A549 (cell line): ENCODE measurements around the gene GDF2. TPM values are rescaled to one million over a fixed set of nuclear protein-coding genes. Genes with fewer than 3 reads are reported as not detected.

ENCODE experiments used
- ATAC-seq, 2 experiments: fragments of 200-7000 bp in 1 of 2; fragments of >200 bp in 1 of 2; cut with Nextera tagmentation in 1 of 2; cut with Tn5 transposase in 1 of 2; 3 replicates each; pipeline versions ENCODE4 v1.8.0 to v1.9.1; 2018 to 2020; ENCODE audit warnings: mild to moderate bottlenecking in 1 of 2, moderate library complexity in 1 of 2
- CTCF ChIA-PET: fragments of 300-600 bp; sonication (Branson Sonifier 250); formaldehyde crosslinking; extraction: SDS; loops from one replicate; lab custom pipeline; 2021; ENCODE audit warnings: antibody characterized with exemption, inconsistent platforms; lab: Yijun Ruan, JAX
- POLR2A ChIA-PET: fragments of 350-600 bp; formaldehyde crosslinking; extraction: SDS; loops from one replicate; lab custom pipeline; 2021; ENCODE audit warnings: antibody characterized with exemption, inconsistent platforms; lab: Yijun Ruan, JAX
- DNase-seq, 2 experiments: peaks; one replicate each; pipeline versions ENCODE4 v3.0.0 to v3.0.0-alpha.2; 2011 to 2016; ENCODE audit warnings: low read depth in 1 of 2, low spot score in 1 of 2
- FAIRE-seq: peaks from 2 replicates; lab custom pipeline; 2011; peaks lifted over from hg19 to GRCh38; lab: Jason Lieb, UNC
- H3K27ac ChIP-seq, 2 experiments: fragments of >200 bp; sonication (Bioruptor Twin); formaldehyde crosslinking; 3 replicates each; pipeline ENCODE4 v1.5.1; 2016 to 2017
- H3K4me1 ChIP-seq: fragments of >200 bp; sonication (Bioruptor Twin); formaldehyde crosslinking; 3 replicates; pipeline ENCODE4 v1.6.1; 2016
- H3K4me2 ChIP-seq: fragments of >200 bp; sonication (Bioruptor Twin); formaldehyde crosslinking; 3 replicates; pipeline ENCODE4 v1.6.1; 2016
- H3K4me3 ChIP-seq: fragments of >200 bp; sonication (Bioruptor Twin); formaldehyde crosslinking; 3 replicates; pipeline ENCODE4 v1.5.1; 2016
- H3K9me3 ChIP-seq: fragments of >200 bp; sonication (Bioruptor Twin); formaldehyde crosslinking; 3 replicates; pipeline ENCODE4 v1.6.1; 2016
- ATOH8 ChIP-seq: fragments of 250-450 bp; sonication (Bioruptor Pico); IDR thresholded peaks from 2 replicates; pipeline ENCODE4 v1.5.0; 2020; ENCODE audit warnings: low read depth, mild to moderate bottlenecking, moderate library complexity
- BCL3 ChIP-seq: fragments of >200 bp; sonication (Bioruptor Twin); formaldehyde crosslinking; IDR thresholded peaks from 3 replicates; pipeline ENCODE4 v1.6.1; 2016
- BHLHE40 ChIP-seq: IDR thresholded peaks from 2 replicates; pipeline ENCODE4 v1.6.1; 2012; ENCODE audit warnings: low read depth, low read length, inconsistent platforms
- CHD4 ChIP-seq: fragments of 200-600 bp; sonication (generic); IDR thresholded peaks from 2 replicates; pipeline ENCODE4 v1.6.1; 2016; ENCODE audit warnings: antibody characterized with exemption, mild to moderate bottlenecking, borderline replicate concordance
- EHMT2 ChIP-seq: fragments of 200-600 bp; sonication (generic); IDR thresholded peaks from 2 replicates; pipeline ENCODE4 v1.6.1; 2016; ENCODE audit warnings: antibody characterized with exemption, low read depth, mild to moderate bottlenecking, moderate library complexity
- ELK1 ChIP-seq: fragments of 150-350 bp; IDR thresholded peaks from 2 replicates; pipeline ENCODE4 v1.6.1; 2014; ENCODE audit warnings: low read depth, mild to moderate bottlenecking, low read length
- EP300 ChIP-seq, 2 experiments: fragments of >200 bp; sonication (Bioruptor Twin); formaldehyde crosslinking; IDR thresholded peaks; 2 replicates in 1 of 2; 3 replicates in 1 of 2; pipeline ENCODE4 v1.6.1; 2016 to 2017
- HDAC2 ChIP-seq: fragments of 200-600 bp; sonication (generic); IDR thresholded peaks from 2 replicates; pipeline ENCODE4 v1.6.1; 2016
- HEYL ChIP-seq: fragments of 250-450 bp; sonication (Bioruptor Pico); IDR thresholded peaks from 2 replicates; pipeline ENCODE4 v1.8.0; 2021; ENCODE audit warnings: mild to moderate bottlenecking, moderate library complexity
- HOXB5 ChIP-seq: fragments of 250-450 bp; sonication (Bioruptor Pico); IDR thresholded peaks from 2 replicates; pipeline ENCODE4 v1.5.0; 2020; ENCODE audit warnings: mild to moderate bottlenecking, moderate library complexity
- MAFK ChIP-seq: fragments of 450-650 bp; IDR thresholded peaks from 2 replicates; pipeline ENCODE4 v1.6.1; 2014; ENCODE audit not compliant: partially characterized antibody
- NFE2L2 ChIP-seq: fragments of 150-350 bp; conservative IDR thresholded peaks from 2 replicates; pipeline ENCODE4 v1.6.1; 2014; ENCODE audit warnings: low read length
- PBX3 ChIP-seq: IDR thresholded peaks from 2 replicates; pipeline ENCODE4 v1.6.1; 2012
- RAD21 ChIP-seq, 2 experiments: fragments of >200 bp in 1 of 2; sonication (Bioruptor Twin) in 1 of 2; formaldehyde crosslinking in 1 of 2; IDR thresholded peaks in 1 of 2; conservative IDR thresholded peaks in 1 of 2; 2 replicates in 1 of 2; 3 replicates in 1 of 2; pipeline ENCODE4 v1.6.1; 2012 to 2018; ENCODE audit warnings: inconsistent platforms in 1 of 2
- RCOR1 ChIP-seq: fragments of 150-350 bp; IDR thresholded peaks from 2 replicates; pipeline ENCODE4 v1.6.1; 2014; ENCODE audit warnings: antibody characterized with exemption, low read length, low read depth
- SMC3 ChIP-seq: fragments of >200 bp; sonication (Bioruptor Twin); formaldehyde crosslinking; IDR thresholded peaks from 3 replicates; pipeline ENCODE4 v1.6.1; 2018; ENCODE audit warnings: inconsistent platforms
- TP53 ChIP-seq: fragments of 250-450 bp; sonication (Bioruptor Pico); IDR thresholded peaks from 2 replicates; pipeline ENCODE4 v1.5.0; 2021; ENCODE audit warnings: mild to moderate bottlenecking, moderate library complexity
- ZC3H11A ChIP-seq: fragments of 450-650 bp; IDR thresholded peaks from 2 replicates; pipeline ENCODE4 v1.6.1; 2014; ENCODE audit warnings: antibody characterized with exemption, mild to moderate bottlenecking
- ZNF302 ChIP-seq: fragments of 250-450 bp; sonication (Bioruptor Pico); IDR thresholded peaks from 2 replicates; pipeline ENCODE4 v1.9.0; 2021; ENCODE audit warnings: inconsistent platforms, mild to moderate bottlenecking, moderate library complexity
- WGBS: methylation state at CpG from one replicate; pipeline ENCODE4 v1.1.6; 2017; ENCODE audit errors: missing lambda C conversion rate; 5-methylcytosine and 5-hydroxymethylcytosine counted together
- polyA plus RNA-seq, 4 experiments: library from polyadenylated mRNA; depleted of rRNA in 3 of 4; stranded (reverse); fragments of >200 nt; fragmentation: RNase III in 1 of 4; extraction: RNeasy Plus Mini Kit Qiagen cat#74134 plus additional on column Dnase treatment in 1 of 4; gene quantifications; 2 replicates in 3 of 4; 3 replicates in 1 of 4; pipeline ENCODE4 v1.2.3, GENCODE V29; 2011 to 2017

GDF2 gene
- polyA plus RNA-seq, 2 of the 4 experiments (the other 2 are of a cell fraction): not detected

- TF ChIP-seq RCOR1: no peak
- TF ChIP-seq CHD4: no peak
- TF ChIP-seq, all 56 proteins: peak for 0
Observed at GRCh38 chr10:47278152-47278473, 44.1 kb upstream of the GDF2 start (continued).

GRCh38 chr10:47278720-47279119 is 43.5 kb upstream of the GDF2 start:
- ATAC-seq: no peak; a peak in 1 of 6 replicates
- H3K4me1 ChIP-seq: no peaks in the 10 kb centered on the region
- TF ChIP-seq HDAC2 (no peak), ZC3H11A (no peak), PBX3 (no peak), EHMT2 (no peak), ELK1 (no peak)
- H3K4me3 ChIP-seq: no peak overlapping the region
- H3K27ac ChIP-seq: no peak overlapping the region
- H3K4me2 ChIP-seq: no peak overlapping the region
- no peak for DNase-seq
- POLR2A ChIA-PET: no interaction called here
- CTCF ChIA-PET: interaction anchor here (1.1 to 2.5 kb wide), 3 partner anchors 13 to 254 kb away, joined by 3 to 6 read pairs (median 6); no protein-coding TSS in a partner anchor
- 52% methylated on average over 3 of the region's 3 CpGs for WGBS
- H3K9me3 ChIP-seq: peaks cover under 1% of the 10 kb centered on the region; the same call in 1 of the 3 replicates
- no peak for FAIRE-seq

GRCh38 chr10:47279276-47279675 is 43.0 kb upstream of the GDF2 start:
- no peak for ATAC-seq
- DNase-seq: no peak
- Histone ChIP-seq H3K4me3 (no peak overlapping the region), H3K27ac (no peak overlapping the region), H3K9me3 (no peaks in the 10 kb centered on the region; the same call in 2 of the 3 replicates), H3K4me1 (no peaks in the 10 kb centered on the region), H3K4me2 (no peak overlapping the region)
- CTCF ChIA-PET: interaction anchor here (1.1 to 2.5 kb wide), 3 partner anchors 12 to 254 kb away, joined by 3 to 6 read pairs (median 6); no protein-coding TSS in a partner anchor
- POLR2A ChIA-PET: no interaction called here
- 32% methylated on average over 2 of the region's 2 CpGs for WGBS
- TF ChIP-seq NFE2L2 (no peak), ATOH8 (CRISPR knock-in tag) (no peak), MAFK (no peak), ZNF302 (no peak), TP53 (no peak), EP300 (IDR thresholded peaks at IDR 0.05) (no peak), BCL3 (no peak), RAD21 (conservative IDR thresholded peaks at IDR 0.05 in 1 of 2, IDR thresholded peaks at IDR 0.05 in 1 of 2) (no peak), SMC3 (no peak), HEYL (no peak), RCOR1 (no peak), BHLHE40 (no peak), HOXB5 (CRISPR knock-in tag) (no peak)
- no peak for FAIRE-seq
